ENCODE results near the gene SLC28A1.

The SLC28A1 gene

GRCh38 chr15:84969257-84969656 is 84.8 kb downstream of the SLC28A1 start:
- Histone ChIP-seq H3K36me3 (ENCODE audit: control insufficient read depth, insufficient read depth, low read length) (no peaks in the 10 kb centered on the region), H3K4me3 (ENCODE audit: low read depth, low read length) (no peak overlapping the region), H3K9me3 (ENCODE audit: control insufficient read depth, insufficient read depth, low read length) (peaks cover 4% of the 10 kb centered on the region), H3K4me1 (ENCODE audit: control insufficient read depth, insufficient read depth, low read length) (no peaks in the 10 kb centered on the region), H3K27me3 (ENCODE audit: control insufficient read depth, insufficient read depth, low read length) (no peaks in the 10 kb centered on the region), H3K9ac (ENCODE audit: low read depth, low read length) (no peak overlapping the region)

GRCh38 chr15:84970843-84971242 is 86.4 kb downstream of the SLC28A1 start:
- Histone ChIP-seq H3K36me3 (ENCODE audit: control insufficient read depth, insufficient read depth, low read length) (no peaks in the 10 kb centered on the region), H3K27me3 (ENCODE audit: control insufficient read depth, insufficient read depth, low read length) (no peaks in the 10 kb centered on the region), H3K9ac (ENCODE audit: low read depth, low read length) (no peak overlapping the region), H3K4me1 (ENCODE audit: control insufficient read depth, insufficient read depth, low read length) (no peaks in the 10 kb centered on the region), H3K4me3 (ENCODE audit: low read depth, low read length) (no peak overlapping the region), H3K9me3 (ENCODE audit: control insufficient read depth, insufficient read depth, low read length) (peaks cover 4% of the 10 kb centered on the region)

- no peaks in the 10 kb centered on the region for H3K9me3 ChIP-seq (ENCODE audit: control insufficient read depth, insufficient read depth, low read length)
- no peak overlapping the region for H3K4me3 ChIP-seq (ENCODE audit: low read depth, low read length)
- H3K27me3 ChIP-seq (ENCODE audit: control insufficient read depth, insufficient read depth, low read length), result peaks cover 17% of the 10 kb centered on the region
- H3K36me3 ChIP-seq (ENCODE audit: control insufficient read depth, insufficient read depth, low read length), result no peaks in the 10 kb centered on the region
- no peaks in the 10 kb centered on the region for H3K4me1 ChIP-seq (ENCODE audit: control insufficient read depth, insufficient read depth, low read length)
- H3K9ac ChIP-seq (ENCODE audit: low read depth, low read length), result no peak overlapping the region
Observed at GRCh38 chr15:84973492-84974460, 89.3 kb downstream of the SLC28A1 start.

- Histone ChIP-seq H3K27me3 (ENCODE audit: control insufficient read depth, insufficient read depth, low read length) (peaks cover 28% of the 10 kb centered on the region), H3K9me3 (ENCODE audit: control insufficient read depth, insufficient read depth, low read length) (no peaks in the 10 kb centered on the region), H3K4me3 (ENCODE audit: low read depth, low read length) (no peak overlapping the region), H3K4me1 (ENCODE audit: control insufficient read depth, insufficient read depth, low read length) (peaks cover 2% of the 10 kb centered on the region), H3K36me3 (ENCODE audit: control insufficient read depth, insufficient read depth, low read length) (no peaks in the 10 kb centered on the region), H3K9ac (ENCODE audit: low read depth, low read length) (no peak overlapping the region)
Observed at GRCh38 chr15:84975871-84976351, 91.4 kb downstream of the SLC28A1 start.

GRCh38 chr15:84976746-84977345 is 92.4 kb downstream of the SLC28A1 start:
- H3K9ac ChIP-seq (ENCODE audit: low read depth, low read length), result no peak overlapping the region
- peaks cover 28% of the 10 kb centered on the region for H3K27me3 ChIP-seq (ENCODE audit: control insufficient read depth, insufficient read depth, low read length)
- no peak overlapping the region for H3K4me3 ChIP-seq (ENCODE audit: low read depth, low read length)
- H3K9me3 ChIP-seq (ENCODE audit: control insufficient read depth, insufficient read depth, low read length), result no peaks in the 10 kb centered on the region
- H3K4me1 ChIP-seq (ENCODE audit: control insufficient read depth, insufficient read depth, low read length), result peaks cover 2% of the 10 kb centered on the region
- no peaks in the 10 kb centered on the region for H3K36me3 ChIP-seq (ENCODE audit: control insufficient read depth, insufficient read depth, low read length)

GRCh38 chr15:84979651-84980050 is 95.2 kb downstream of the SLC28A1 start:
- Histone ChIP-seq H3K27me3 (ENCODE audit: control insufficient read depth, insufficient read depth, low read length) (peaks cover 50% of the 10 kb centered on the region), H3K36me3 (ENCODE audit: control insufficient read depth, insufficient read depth, low read length) (no peaks in the 10 kb centered on the region), H3K9ac (ENCODE audit: low read depth, low read length) (no peak overlapping the region), H3K9me3 (ENCODE audit: control insufficient read depth, insufficient read depth, low read length) (no peaks in the 10 kb centered on the region), H3K4me3 (ENCODE audit: low read depth, low read length) (peak overlapping the region; percentile 80), H3K4me1 (ENCODE audit: control insufficient read depth, insufficient read depth, low read length) (peaks cover 6% of the 10 kb centered on the region)

- Histone ChIP-seq H3K27me3 (ENCODE audit: control insufficient read depth, insufficient read depth, low read length) (peaks cover 50% of the 10 kb centered on the region), H3K4me3 (ENCODE audit: low read depth, low read length) (peak overlapping the region; percentile 80), H3K36me3 (ENCODE audit: control insufficient read depth, insufficient read depth, low read length) (no peaks in the 10 kb centered on the region), H3K4me1 (ENCODE audit: control insufficient read depth, insufficient read depth, low read length) (peaks cover 6% of the 10 kb centered on the region), H3K9ac (ENCODE audit: low read depth, low read length) (peak overlapping the region; percentile 73), H3K9me3 (ENCODE audit: control insufficient read depth, insufficient read depth, low read length) (no peaks in the 10 kb centered on the region)
Observed at GRCh38 chr15:84980196-84981053, 96.0 kb downstream of the SLC28A1 start.

- peaks cover 6% of the 10 kb centered on the region for H3K4me1 ChIP-seq (ENCODE audit: control insufficient read depth, insufficient read depth, low read length)
Observed at GRCh38 chr15:84981054-84981710, 96.7 kb downstream of the SLC28A1 start.

GRCh38 chr15:84981711-84982300 is 97.3 kb downstream of the SLC28A1 start, which contains the start of gene PDE8A:
Gene PDE8A (plus strand): TSS chr15:84981856. CDS start chr15:84982163, 307 bp downstream.
- H3K4me1 ChIP-seq (ENCODE audit: control insufficient read depth, insufficient read depth, low read length), result peaks cover 6% of the 10 kb centered on the region
- no peaks in the 10 kb centered on the region for H3K36me3 ChIP-seq (ENCODE audit: control insufficient read depth, insufficient read depth, low read length)
- H3K4me3 ChIP-seq (ENCODE audit: low read depth, low read length), result peak within 1 kb of the TSS; percentile 80
- peak within 1 kb of the TSS; percentile 73 for H3K9ac ChIP-seq (ENCODE audit: low read depth, low read length)
- H3K27me3 ChIP-seq (ENCODE audit: control insufficient read depth, insufficient read depth, low read length), result peaks cover 50% of the 10 kb centered on the region
- H3K9me3 ChIP-seq (ENCODE audit: control insufficient read depth, insufficient read depth, low read length), result no peaks in the 10 kb centered on the region

More at GRCh38 chr15:84981054-84981710, 96.7 kb downstream of the SLC28A1 start:
- peak overlapping the region; percentile 80 for H3K4me3 ChIP-seq (ENCODE audit: low read depth, low read length)
- H3K9ac ChIP-seq (ENCODE audit: low read depth, low read length), result no peak overlapping the region
- H3K27me3 ChIP-seq (ENCODE audit: control insufficient read depth, insufficient read depth, low read length), result peaks cover 50% of the 10 kb centered on the region
- no peaks in the 10 kb centered on the region for H3K36me3 ChIP-seq (ENCODE audit: control insufficient read depth, insufficient read depth, low read length)
- H3K9me3 ChIP-seq (ENCODE audit: control insufficient read depth, insufficient read depth, low read length), result no peaks in the 10 kb centered on the region

- Histone ChIP-seq H3K27me3 (ENCODE audit: control insufficient read depth, insufficient read depth, low read length) (peaks cover 45% of the 10 kb centered on the region), H3K4me3 (ENCODE audit: low read depth, low read length) (peak overlapping the region; percentile 80), H3K9me3 (ENCODE audit: control insufficient read depth, insufficient read depth, low read length) (no peaks in the 10 kb centered on the region), H3K4me1 (ENCODE audit: control insufficient read depth, insufficient read depth, low read length) (peaks cover 6% of the 10 kb centered on the region), H3K9ac (ENCODE audit: low read depth, low read length) (no peak overlapping the region), H3K36me3 (ENCODE audit: control insufficient read depth, insufficient read depth, low read length) (no peaks in the 10 kb centered on the region)
Observed at GRCh38 chr15:84982301-84982920, 97.9 kb downstream of the SLC28A1 start.
